Small intestine (tissue), 7 donors: ENCODE measurements around the gene LAGE3. TPM values are rescaled to one million over a fixed set of nuclear protein-coding genes. Genes with fewer than 3 reads are reported as not detected.

ENCODE experiments used
- DNase-seq, 2 donors: peaks; one replicate each; pipeline versions ENCODE4 v3.0.0 to v3.0.0-alpha.2; 2013
- FAIRE-seq: peaks from 2 replicates; lab custom pipeline; 2012; peaks lifted over from hg19 to GRCh38; lab: Jason Lieb, UNC
- H3K27ac ChIP-seq, 3 donors: one replicate each; pipeline ENCODE4 v1.5.1; 2013; ENCODE audit warnings: low read length in 2 of 3, mild to moderate bottlenecking in 2 of 3, control low read depth in 1 of 3, inconsistent platforms in 1 of 3, low read depth in 1 of 3, moderate library complexity in 1 of 3
- H3K27me3 ChIP-seq, 3 donors: one replicate each; pipeline ENCODE4 v1.6.1; 2013; ENCODE audit warnings: low read length in 3 of 3, inconsistent platforms in 1 of 3; ENCODE audit not compliant: control insufficient read depth in 3 of 3, insufficient read depth in 3 of 3
- H3K36me3 ChIP-seq, 3 donors: one replicate each; pipeline ENCODE4 v1.6.1; 2013; ENCODE audit warnings: low read length in 3 of 3, inconsistent platforms in 1 of 3, low read depth in 1 of 3, mild to moderate bottlenecking in 1 of 3, moderate library complexity in 1 of 3; ENCODE audit not compliant: control insufficient read depth in 3 of 3, insufficient read depth in 2 of 3
- H3K4me1 ChIP-seq, 3 donors: one replicate each; pipeline ENCODE4 v1.6.1; 2013; ENCODE audit warnings: low read length in 2 of 3, inconsistent platforms in 1 of 3, low read depth in 1 of 3, mild to moderate bottlenecking in 1 of 3, moderate library complexity in 1 of 3; ENCODE audit not compliant: control insufficient read depth in 3 of 3, insufficient read depth in 2 of 3
- H3K4me3 ChIP-seq, 3 donors: one replicate each; pipeline ENCODE4 v1.5.1; 2013; ENCODE audit warnings: low read length in 3 of 3, control low read depth in 1 of 3, inconsistent platforms in 1 of 3, low read depth in 1 of 3, mild to moderate bottlenecking in 1 of 3, moderate library complexity in 1 of 3
- H3K9me3 ChIP-seq, 2 donors: one replicate each; pipeline ENCODE4 v1.6.1; 2013; ENCODE audit warnings: low read depth in 1 of 2, low read length in 1 of 2; ENCODE audit not compliant: control insufficient read depth in 2 of 2, insufficient read depth in 1 of 2
- WGBS, 3 donors: extraction: QIAGEN DNeasy Blood & Tissue Kit; methylation state at CpG; one replicate each; pipeline ENCODE4 v1.1.7; 2013; 5-methylcytosine and 5-hydroxymethylcytosine counted together
- polyA plus RNA-seq, 4 donors: library from polyadenylated mRNA; stranded (reverse) in 3 of 4; unstranded in 1 of 4; fragments of 200-250 nt in 3 of 4; fragments of 120-200 nt in 1 of 4; gene quantifications; one replicate each; pipeline versions ENCODE4 v1.2.1 to v1.2.3, GENCODE V29; 2013
- donor health status: healthy with polysubstance abuse.
- donor health status: control.
- donor health status: control.
- donor health status: Bipolar disorder and iron deficiency.
- donor health status: healthy.

LAGE3 gene
- polyA plus RNA-seq, 4 donors, result 8.1 to 26.6 (median 21.8) TPM

DNA sequence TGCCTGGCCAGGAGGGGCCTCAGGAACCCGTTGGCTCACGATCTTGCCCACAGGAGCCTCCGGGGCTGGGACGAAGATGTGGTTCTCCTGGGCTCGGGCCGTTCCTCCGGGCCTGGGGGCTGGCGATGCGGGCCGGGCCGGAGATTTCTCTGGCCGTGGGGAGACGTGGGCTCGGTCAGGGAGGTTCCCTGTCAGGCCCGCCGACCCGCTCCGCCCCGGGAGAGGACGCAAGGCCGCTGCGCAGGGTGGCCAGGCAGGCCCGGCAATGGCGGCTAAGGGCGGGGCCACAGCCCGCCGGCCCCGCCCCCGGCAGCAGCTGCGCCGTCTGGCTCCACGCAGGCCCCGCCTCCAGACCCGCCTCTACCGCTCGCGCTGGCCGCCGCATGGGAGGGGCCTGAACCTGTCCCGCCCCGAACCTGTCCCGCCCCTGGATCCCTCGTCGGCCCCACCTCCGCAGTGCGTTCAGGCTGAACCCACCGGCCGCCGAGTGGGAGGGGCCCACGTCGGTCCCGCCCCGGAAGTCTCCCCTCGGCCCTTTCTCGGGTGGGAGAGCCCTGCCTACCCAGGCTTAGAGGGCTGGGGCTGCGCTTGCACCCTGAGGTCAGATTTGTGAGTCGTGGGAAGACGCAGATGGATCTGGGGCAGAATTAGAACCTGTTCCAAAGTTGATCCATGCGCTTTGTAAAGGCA is 37.0 kb upstream of the LAGE3 start, which contains the start of gene FAM3A:
FAM3A (minus strand) TSS at position 267 of the 690 bp plus-strand sequence. CDS start 460 bp downstream, outside the sequence.
- peaks cover 0 to 20% (median 0%) of the 10 kb centered on the region in 3 donors for H3K36me3 ChIP-seq
- peaks cover 0 to 20% (median 0%) of the 10 kb centered on the region in 3 donors for H3K4me1 ChIP-seq
- H3K9me3 ChIP-seq, result no peaks in the 10 kb centered on the region
- no peak for FAIRE-seq
- peak within 1 kb of the TSS; percentile 87 to 100 (median 98) for H3K27ac ChIP-seq
- H3K4me3 ChIP-seq, result peak within 1 kb of the TSS; percentile 63 to 94 (median 78)
- WGBS, 3 donors, result 1 to 39% (median 1%) methylated on average over 21 to 59 of the region's 59 CpGs
- no peaks in the 10 kb centered on the region for H3K27me3 ChIP-seq
- DNase-seq, result peak; percentile 87 to 90

DNA sequence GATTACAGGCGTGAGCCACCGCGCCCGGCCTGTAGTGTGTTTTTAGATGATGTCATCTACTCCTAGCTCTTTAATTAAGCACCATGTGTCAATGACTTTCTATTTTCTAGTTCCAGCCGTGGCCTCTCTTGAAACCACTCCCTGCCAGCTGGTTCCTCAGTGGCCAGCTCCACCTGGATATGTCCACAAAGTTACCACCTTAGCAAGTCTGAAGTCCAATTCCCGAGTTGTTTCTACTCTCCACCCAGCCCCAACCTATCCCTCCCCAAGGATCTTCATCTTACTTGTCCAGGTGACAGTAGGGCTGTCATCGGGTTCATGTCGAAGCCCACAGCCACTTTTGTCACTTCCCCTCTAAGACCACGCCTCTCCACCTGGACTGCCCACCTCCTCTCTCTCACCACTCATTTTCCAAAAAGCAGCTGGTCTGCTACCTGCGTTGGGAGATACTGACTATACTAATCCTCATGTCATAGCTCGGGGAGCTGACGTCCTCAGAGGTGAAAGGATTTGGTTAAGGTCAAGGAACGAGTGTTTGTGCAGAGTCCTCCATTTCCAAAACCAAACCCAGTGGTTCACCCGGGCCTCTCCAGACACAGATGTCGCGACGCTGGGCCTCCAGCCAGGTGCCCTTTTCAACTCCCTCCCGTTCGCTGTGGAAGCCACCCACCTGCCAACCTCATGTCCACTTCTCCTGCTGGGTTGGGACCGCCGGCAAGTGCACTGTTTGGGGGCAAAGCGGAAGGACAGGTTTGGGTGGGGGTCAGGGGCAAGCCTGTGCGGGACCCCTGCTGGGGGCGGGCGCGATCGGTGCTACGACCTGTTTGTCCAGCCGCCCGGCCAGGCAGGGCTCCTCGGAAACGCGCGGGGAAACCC is 36.2 kb upstream of the LAGE3 start:
- H3K27ac ChIP-seq, result peak overlapping the region; percentile 87 to 98 (median 97)
- peak; percentile 76 to 86 for DNase-seq
- peaks cover 0 to 20% (median 0%) of the 10 kb centered on the region in 3 donors for H3K4me1 ChIP-seq
- peak; percentile 65 for FAIRE-seq
- H3K4me3 ChIP-seq, result peak overlapping the region; percentile 63 to 94 (median 78)
- H3K9me3 ChIP-seq, result no peaks in the 10 kb centered on the region
- H3K36me3 ChIP-seq, result peaks cover 0 to 24% (median 0%) of the 10 kb centered on the region in 3 donors
- 13 to 47% (median 14%) methylated on average over 24 to 34 of the region's 34 CpGs for WGBS, 3 donors
- no peaks in the 10 kb centered on the region for H3K27me3 ChIP-seq

DNA sequence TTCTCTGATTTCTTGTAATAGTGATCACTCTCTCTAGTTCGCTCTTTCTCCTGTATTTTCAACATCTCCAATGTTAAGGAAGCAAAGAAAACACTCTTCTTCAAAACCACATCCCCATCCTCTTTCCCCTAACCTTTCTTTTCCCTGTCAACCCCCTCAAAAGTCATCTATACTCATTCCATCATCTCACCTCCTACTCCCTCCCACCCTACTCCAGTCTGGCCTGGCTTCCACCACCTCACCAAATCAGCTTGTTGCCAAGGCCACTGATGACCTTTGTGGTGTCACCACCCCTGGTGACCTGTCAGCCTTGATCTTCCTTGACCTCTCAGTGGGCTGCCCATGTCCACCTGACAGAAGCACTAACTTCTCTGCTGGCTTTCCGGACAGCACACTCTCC is 34.6 kb upstream of the LAGE3 start:
- Histone ChIP-seq H3K4me3 (no peak overlapping the region), H3K4me1 (peaks cover 0 to 20% (median 0%) of the 10 kb centered on the region in 3 donors), H3K36me3 (peaks cover 0 to 32% (median 1%) of the 10 kb centered on the region in 3 donors), H3K9me3 (no peaks in the 10 kb centered on the region), H3K27me3 (no peaks in the 10 kb centered on the region), H3K27ac (no peak overlapping the region)
- 80 to 95% (median 93%) methylated on average over 2 of the region's 2 CpGs for WGBS, 3 donors
- no peak for FAIRE-seq
- DNase-seq, result no peak

DNA sequence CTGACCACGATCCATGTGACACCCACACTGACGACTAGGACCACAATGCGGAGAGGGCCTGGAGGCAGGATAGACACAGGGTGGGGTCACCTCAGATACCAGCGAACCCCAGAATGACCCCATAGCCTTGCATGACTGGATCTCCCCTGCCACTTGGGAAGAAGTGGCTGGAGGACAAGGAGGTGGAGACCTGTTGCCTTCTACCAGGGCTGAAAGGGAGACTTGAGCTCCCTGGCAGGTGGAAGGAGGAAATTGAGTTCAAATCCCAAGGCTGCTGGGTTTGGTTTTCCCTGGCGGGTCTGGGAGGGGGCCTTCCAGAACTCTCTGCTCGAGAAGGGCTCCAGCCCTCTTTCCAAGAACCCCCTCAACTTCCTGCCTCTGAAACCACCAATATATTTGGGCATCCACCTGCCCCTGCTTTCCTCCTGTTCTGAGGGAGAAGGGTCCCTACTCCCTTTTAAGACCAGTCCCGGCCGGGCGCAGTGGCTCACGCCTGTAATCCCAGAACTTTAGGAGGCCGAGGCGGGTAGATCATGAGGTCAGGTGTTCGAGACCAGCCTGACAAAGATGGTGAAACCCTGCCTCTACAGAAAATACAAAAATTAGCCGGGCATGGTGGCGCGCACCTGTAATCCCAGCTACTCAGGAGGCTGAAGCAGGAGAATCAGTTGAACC is 33.9 kb upstream of the LAGE3 start:
- H3K27me3 ChIP-seq, result no peaks in the 10 kb centered on the region
- no peaks in the 10 kb centered on the region for H3K9me3 ChIP-seq
- WGBS, 3 donors, result 85 to 93% (median 93%) methylated on average over 14 to 16 of the region's 16 CpGs
- no peak for DNase-seq
- H3K36me3 ChIP-seq, result peaks cover 0 to 39% (median 1%) of the 10 kb centered on the region in 3 donors
- FAIRE-seq, result no peak
- no peak overlapping the region for H3K4me3 ChIP-seq
- no peak overlapping the region for H3K27ac ChIP-seq
- peaks cover 0 to 17% (median 0%) of the 10 kb centered on the region in 3 donors for H3K4me1 ChIP-seq

DNA sequence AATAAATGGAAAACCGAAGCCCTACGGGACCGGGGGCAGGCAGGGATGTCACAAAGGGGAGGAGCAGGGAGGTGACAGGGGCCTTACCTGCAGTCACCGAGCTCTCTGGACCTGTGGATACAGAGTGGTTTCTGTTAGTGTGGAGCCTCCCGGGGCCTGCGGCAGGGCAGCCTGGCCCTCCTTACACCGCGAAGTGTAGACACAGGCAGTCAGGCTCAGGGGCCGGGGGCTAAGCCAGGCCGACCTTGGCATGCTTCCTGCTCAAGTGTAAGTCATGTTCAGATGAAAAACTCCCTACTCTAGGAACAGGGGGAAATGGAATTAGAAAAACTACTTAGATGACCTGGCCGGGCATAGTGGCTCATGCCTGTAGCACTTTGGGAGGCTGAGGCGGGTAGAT is 32.7 kb upstream of the LAGE3 start:
- DNase-seq (no peak), FAIRE-seq (no peak)

DNA sequence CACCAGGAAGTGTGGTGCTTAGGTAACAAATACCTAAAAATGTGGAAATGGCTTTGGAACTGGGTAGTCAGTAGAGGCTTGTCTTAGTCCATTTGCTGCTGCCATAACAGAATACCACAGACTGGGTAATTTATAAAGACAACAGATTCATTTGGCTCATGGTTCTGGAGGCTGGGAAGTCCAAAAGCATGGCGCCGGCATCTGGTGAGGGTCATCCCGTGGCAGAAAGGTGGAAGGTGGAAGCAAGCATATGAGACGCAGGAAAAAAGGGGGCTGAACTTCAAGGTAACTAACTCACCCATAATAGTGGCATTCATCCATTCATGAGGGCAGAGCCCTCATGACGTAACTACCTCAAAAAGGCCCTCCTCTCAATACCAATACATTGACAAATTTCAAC is 30.4 kb upstream of the LAGE3 start:
- Histone ChIP-seq H3K4me1 (no peaks in the 10 kb centered on the region), H3K9me3 (no peaks in the 10 kb centered on the region), H3K36me3 (peaks cover 1 to 68% (median 2%) of the 10 kb centered on the region in 3 donors), H3K4me3 (no peak overlapping the region), H3K27me3 (no peaks in the 10 kb centered on the region), H3K27ac (no peak overlapping the region)
- FAIRE-seq (no peak), DNase-seq (no peak)
- 96 to 98% (median 97%) methylated on average over 5 of the region's 5 CpGs for WGBS, 3 donors

More for the DNA sequence above, 32.7 kb upstream of the LAGE3 start:
- H3K4me3 ChIP-seq, result no peak overlapping the region
- H3K27ac ChIP-seq, result no peak overlapping the region
- no peaks in the 10 kb centered on the region for H3K27me3 ChIP-seq
- WGBS, 3 donors, result 76 to 86% (median 85%) methylated on average over 10 to 12 of the region's 12 CpGs
- peaks cover 0 to 4% (median 0%) of the 10 kb centered on the region in 3 donors for H3K4me1 ChIP-seq
- no peaks in the 10 kb centered on the region for H3K9me3 ChIP-seq
- H3K36me3 ChIP-seq, result peaks cover 1 to 52% (median 2%) of the 10 kb centered on the region in 3 donors

DNA sequence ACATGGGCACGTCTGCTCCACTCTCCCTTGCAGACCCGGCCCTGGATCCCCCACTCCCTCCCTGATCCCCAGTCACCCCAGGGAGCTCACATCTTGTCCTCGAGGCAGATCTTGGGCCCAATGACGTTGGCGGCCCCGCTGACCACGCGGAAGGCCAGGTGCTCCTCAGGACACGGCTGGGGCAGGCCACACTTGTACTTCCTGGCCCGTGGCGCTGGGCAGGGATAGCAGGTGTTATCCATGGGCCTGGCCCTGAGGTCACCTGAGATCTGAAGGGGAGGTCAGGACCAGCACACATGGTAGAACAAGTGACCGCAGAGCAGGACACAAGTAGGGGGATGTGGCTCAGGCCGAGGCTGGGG is 29.3 kb upstream of the LAGE3 start:
- Histone ChIP-seq H3K27me3 (no peaks in the 10 kb centered on the region), H3K9me3 (no peaks in the 10 kb centered on the region), H3K36me3 (peaks cover 1 to 65% (median 2%) of the 10 kb centered on the region in 3 donors), H3K4me3 (no peak overlapping the region), H3K27ac (no peak overlapping the region), H3K4me1 (no peaks in the 10 kb centered on the region)
- FAIRE-seq (no peak), DNase-seq (no peak)
- 88 to 93% (median 92%) methylated on average over 12 to 13 of the region's 13 CpGs for WGBS, 3 donors
